GM19372 (cell line): ENCODE measurements around the gene CD37.
"Not testable (repeated sequence)": the region's sequence is repeated elsewhere in the genome, so short reads cannot be mapped to it uniquely, and the experiment has no call there.

ENCODE experiments used
- ATAC-seq: cut with Tn5 transposase; IDR thresholded peaks from one replicate; pipeline ENCODE4 v1.9.1; 2021; ENCODE audit warnings: mild to moderate bottlenecking, low read depth, moderate library complexity; ENCODE audit not compliant: unreplicated experiment

Gene CD37

GRCh38 chr19:49373174-49373573, 38.0 kb downstream of the CD37 start:
- ATAC-seq = not testable (repeated sequence)

- no peak for ATAC-seq
Measured at GRCh38 chr19:49374665-49375434, 39.6 kb downstream of the CD37 start.

GRCh38 chr19:49378512-49378911, 43.3 kb downstream of the CD37 start:
- no peak for ATAC-seq

GRCh38 chr19:49380391-49380790, 45.2 kb downstream of the CD37 start:
- ATAC-seq = no peak

GRCh38 chr19:49382639-49383038, 47.4 kb downstream of the CD37 start:
- ATAC-seq = no peak

GRCh38 chr19:49383599-49383998, 48.4 kb downstream of the CD37 start:
- ATAC-seq = no peak

GRCh38 chr19:49387936-49388372, 52.7 kb downstream of the CD37 start, which contains the start of gene KASH5:
KASH5 (plus strand) TSS chr19:49388249; CDS start chr19:49390884, 2,635 bp downstream.
- ATAC-seq = no peak

- ATAC-seq = no peak
Measured at GRCh38 chr19:49389406-49389805, 54.2 kb downstream of the CD37 start.
